HUES6 (cell line): ENCODE data around the gene ATG10.
"Not testable (repeated sequence)": the region's sequence is repeated elsewhere in the genome, so short reads cannot be mapped to it uniquely, and the experiment has no call there.

ENCODE experiments used
- H3K27ac ChIP-seq: 2 replicates; pipeline ENCODE4 v1.7.0; 2013; ENCODE audit warnings: low read depth, mild to moderate bottlenecking, low read length, inconsistent platforms
- H3K27me3 ChIP-seq: 2 replicates; pipeline ENCODE4 v1.6.1; 2013; ENCODE audit warnings: low read length; ENCODE audit not compliant: control insufficient read depth, insufficient read depth
- H3K36me3 ChIP-seq: 2 replicates; pipeline ENCODE4 v1.6.1; 2013; ENCODE audit warnings: low read length; ENCODE audit not compliant: control insufficient read depth, insufficient read depth
- H3K4me1 ChIP-seq: 2 replicates; pipeline ENCODE4 v1.6.1; 2013; ENCODE audit warnings: low read length; ENCODE audit not compliant: control insufficient read depth, insufficient read depth
- H3K4me3 ChIP-seq: 2 replicates; pipeline ENCODE4 v1.5.1; 2013; ENCODE audit warnings: low read depth, low read length
- H3K9ac ChIP-seq: one replicate; pipeline ENCODE4 v1.6.1; 2013; ENCODE audit warnings: mild to moderate bottlenecking, low read length
- H3K9me3 ChIP-seq: 2 replicates; pipeline ENCODE4 v1.6.1; 2013; ENCODE audit warnings: low read depth, low read length; ENCODE audit not compliant: control insufficient read depth, insufficient read depth

ATG10 gene

GRCh38 chr5:81954796-81955195, 17.0 kb upstream of the ATG10 start:
- not testable (repeated sequence) for H3K4me3 ChIP-seq, H3K27me3 ChIP-seq, H3K9ac ChIP-seq, H3K27ac ChIP-seq, H3K36me3 ChIP-seq, H3K9me3 ChIP-seq
- H3K4me1 ChIP-seq: peaks cover 15% of the 10 kb centered on the region

- H3K27ac ChIP-seq, H3K4me1 ChIP-seq, H3K9me3 ChIP-seq, H3K9ac ChIP-seq, H3K36me3 ChIP-seq, H3K27me3 ChIP-seq, H3K4me3 ChIP-seq: not testable (repeated sequence)
Measured at GRCh38 chr5:81958129-81958528, 13.7 kb upstream of the ATG10 start.

DNA sequence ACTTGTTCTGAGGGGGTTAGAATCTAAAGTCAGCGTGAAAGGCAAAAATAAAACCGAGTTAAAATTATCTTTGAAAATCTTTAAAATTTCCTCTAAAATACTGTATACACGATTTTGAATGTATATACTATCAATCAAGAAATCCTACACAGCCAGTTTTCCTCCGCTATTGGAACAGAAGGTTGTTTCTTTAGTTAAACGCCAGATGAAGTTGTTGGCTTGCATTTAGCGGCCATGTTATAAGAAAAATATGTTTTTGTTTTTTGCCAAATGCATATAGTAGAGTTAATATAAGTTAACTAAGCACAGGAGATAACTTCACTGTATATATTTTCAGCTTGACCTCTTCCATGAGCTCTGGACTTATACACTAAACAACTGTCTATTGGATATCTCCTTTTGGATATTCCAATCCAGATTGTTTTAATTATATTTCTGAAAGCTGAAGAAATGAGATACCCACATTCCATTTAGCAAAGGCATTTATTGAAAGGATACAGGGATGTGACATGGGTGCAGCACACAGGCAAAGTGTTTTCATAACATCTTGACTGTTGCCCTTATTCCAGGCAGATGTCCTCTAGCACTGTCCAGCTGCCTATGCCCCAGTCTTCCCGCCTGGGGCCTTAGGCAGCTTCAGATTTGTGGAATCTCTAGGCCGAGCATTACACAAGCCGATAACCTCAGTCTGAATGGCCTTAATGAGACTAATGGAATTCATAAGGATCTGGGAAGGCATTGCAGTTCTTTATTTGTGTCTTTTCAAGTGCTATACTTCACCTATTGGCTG, 10.0 kb upstream of the ATG10 start:
- Histone ChIP-seq H3K27ac (no peak overlapping the region), H3K27me3 (no peaks in the 10 kb centered on the region), H3K9me3 (no peaks in the 10 kb centered on the region), H3K9ac (no peak overlapping the region), H3K4me3 (no peak overlapping the region), H3K4me1 (no peaks in the 10 kb centered on the region), H3K36me3 (no peaks in the 10 kb centered on the region)

- H3K4me1 ChIP-seq: no peaks in the 10 kb centered on the region
- H3K9ac ChIP-seq: no peak overlapping the region
- no peaks in the 10 kb centered on the region for H3K27me3 ChIP-seq
- no peak overlapping the region for H3K4me3 ChIP-seq
- no peaks in the 10 kb centered on the region for H3K36me3 ChIP-seq
- H3K9me3 ChIP-seq: no peaks in the 10 kb centered on the region
- H3K27ac ChIP-seq: no peak overlapping the region
Measured at GRCh38 chr5:81963544-81963943, 8.3 kb upstream of the ATG10 start.

- Histone ChIP-seq H3K36me3 (no peaks in the 10 kb centered on the region), H3K4me1 (peaks cover 6% of the 10 kb centered on the region), H3K27me3 (no peaks in the 10 kb centered on the region), H3K9me3 (no peaks in the 10 kb centered on the region), H3K9ac (no peak overlapping the region), H3K4me3 (no peak overlapping the region), H3K27ac (no peak overlapping the region)
Measured at GRCh38 chr5:81965524-81965923, 6.3 kb upstream of the ATG10 start.

GRCh38 chr5:81969226-81969625, 2.6 kb upstream of the ATG10 start:
- no peaks in the 10 kb centered on the region for H3K9me3 ChIP-seq
- H3K36me3 ChIP-seq: no peaks in the 10 kb centered on the region
- no peaks in the 10 kb centered on the region for H3K27me3 ChIP-seq
- H3K4me1 ChIP-seq: peaks cover 22% of the 10 kb centered on the region
- no peak overlapping the region for H3K27ac ChIP-seq
- H3K4me3 ChIP-seq: no peak overlapping the region
- H3K9ac ChIP-seq: no peak overlapping the region

DNA sequence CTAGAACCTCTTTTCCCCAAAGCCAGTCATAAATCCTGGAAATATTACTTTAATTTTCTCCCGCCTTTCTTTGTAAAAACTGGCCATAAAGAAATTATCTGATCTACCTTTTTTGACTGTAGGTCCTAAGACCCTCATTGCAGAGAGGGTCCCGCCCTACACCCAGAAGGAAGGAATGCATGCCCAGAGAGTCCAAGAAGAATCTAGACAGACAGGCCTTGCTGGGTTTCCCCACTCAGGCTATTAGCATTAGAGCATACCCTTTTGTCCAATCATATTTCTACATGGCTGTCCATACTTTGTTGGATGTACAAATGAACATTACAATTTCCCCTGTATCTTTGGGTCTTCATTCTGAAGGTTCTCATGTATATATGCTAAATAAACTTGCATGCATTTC, 1.9 kb upstream of the ATG10 start:
- Histone ChIP-seq H3K4me1 (peaks cover 28% of the 10 kb centered on the region), H3K36me3 (no peaks in the 10 kb centered on the region), H3K27ac (no peak overlapping the region), H3K4me3 (no peak overlapping the region), H3K9ac (no peak overlapping the region), H3K9me3 (no peaks in the 10 kb centered on the region), H3K27me3 (no peaks in the 10 kb centered on the region)

- Histone ChIP-seq H3K4me1 (peaks cover 28% of the 10 kb centered on the region), H3K4me3 (peak overlapping the region; percentile 79), H3K27ac (peak overlapping the region; percentile 70), H3K27me3 (no peaks in the 10 kb centered on the region), H3K36me3 (peaks cover 1% of the 10 kb centered on the region; the same call in 1 of the 2 replicates), H3K9me3 (no peaks in the 10 kb centered on the region), H3K9ac (peak overlapping the region; percentile 78)
Measured at GRCh38 chr5:81971111-81971711, 612 bp upstream of the ATG10 start.

- no peaks in the 10 kb centered on the region for H3K27me3 ChIP-seq
- peaks cover 9% of the 10 kb centered on the region; the same call in 1 of the 2 replicates for H3K36me3 ChIP-seq
- H3K4me3 ChIP-seq: peak overlapping the region; percentile 84
Measured at GRCh38 chr5:81972492-81972783, 615 bp downstream of the ATG10 start.

GRCh38 chr5:81980160-81980559, 8.3 kb downstream of the ATG10 start:
- Histone ChIP-seq H3K36me3 (peaks cover 23% of the 10 kb centered on the region), H3K27me3 (no peaks in the 10 kb centered on the region), H3K27ac (peak overlapping the region; percentile 71)

More at GRCh38 chr5:81972492-81972783, 615 bp downstream of the ATG10 start:
- Histone ChIP-seq H3K27ac (peak overlapping the region; percentile 96), H3K9me3 (no peaks in the 10 kb centered on the region), H3K9ac (peak overlapping the region; percentile 94), H3K4me1 (peaks cover 28% of the 10 kb centered on the region)

GRCh38 chr5:81980598-81981260, 8.9 kb downstream of the ATG10 start:
- Histone ChIP-seq H3K36me3 (peaks cover 23% of the 10 kb centered on the region), H3K4me3 (peak overlapping the region; percentile 28), H3K4me1 (peaks cover 25% of the 10 kb centered on the region), H3K27me3 (no peaks in the 10 kb centered on the region), H3K9ac (peak overlapping the region; percentile 53), H3K9me3 (peaks cover 9% of the 10 kb centered on the region; the same call in 1 of the 2 replicates), H3K27ac (peak overlapping the region; percentile 71)

More at GRCh38 chr5:81980160-81980559, 8.3 kb downstream of the ATG10 start:
- peaks cover 5% of the 10 kb centered on the region; the same call in 1 of the 2 replicates for H3K9me3 ChIP-seq
- peaks cover 25% of the 10 kb centered on the region for H3K4me1 ChIP-seq
- peak overlapping the region; percentile 34 for H3K9ac ChIP-seq
- H3K4me3 ChIP-seq: peak overlapping the region; percentile 28
